GM12865 (cell line): ENCODE data around the gene TMC3.

ENCODE experiments used
- DNase-seq: peaks from one replicate; pipeline ENCODE4 v3.0.0; 2010; ENCODE audit warnings: low read depth
- H3K4me3 ChIP-seq: 2 replicates; pipeline ENCODE4 v1.5.1; 2011; ENCODE audit warnings: mild to moderate bottlenecking, low read depth, low read length, control low read depth
- CTCF ChIP-seq: IDR thresholded peaks from 2 replicates; pipeline ENCODE4 v1.5.1; 2011; ENCODE audit warnings: low read length, control low read depth, low read depth, inconsistent platforms; ENCODE audit not compliant: insufficient read depth; ENCODE audit errors: missing control alignments

The TMC3 gene

GRCh38 chr15:81398456-81398855 is 24.4 kb upstream of the TMC3 start:
- H3K4me3 ChIP-seq = no peak overlapping the region
- DNase-seq = no peak
- no peak for TF ChIP-seq CTCF

GRCh38 chr15:81394603-81395002 is 20.6 kb upstream of the TMC3 start:
- no peak for DNase-seq
- no peak overlapping the region for H3K4me3 ChIP-seq
- TF ChIP-seq CTCF = no peak

- no peak overlapping the region for H3K4me3 ChIP-seq
- no peak for DNase-seq
- no peak for TF ChIP-seq CTCF
These were observed 17.6 kb upstream of the TMC3 start for GRCh38 chr15:81391657-81392056.

- DNase-seq = no peak
- no peak overlapping the region for H3K4me3 ChIP-seq
- no peak for TF ChIP-seq CTCF
These were observed 14.4 kb upstream of the TMC3 start for GRCh38 chr15:81388436-81388770.

GRCh38 chr15:81387621-81388435 is 13.8 kb upstream of the TMC3 start:
- no peak for TF ChIP-seq CTCF
- no peak overlapping the region for H3K4me3 ChIP-seq
- no peak for DNase-seq

GRCh38 chr15:81386947-81387346 is 12.9 kb upstream of the TMC3 start:
- no peak for TF ChIP-seq CTCF
- no peak for DNase-seq

GRCh38 chr15:81385721-81386076 is 11.7 kb upstream of the TMC3 start:
- no peak for TF ChIP-seq CTCF
- DNase-seq = no peak
- no peak overlapping the region for H3K4me3 ChIP-seq

More at GRCh38 chr15:81386947-81387346, 12.9 kb upstream of the TMC3 start:
- no peak overlapping the region for H3K4me3 ChIP-seq
